Measurements from ENCODE around the gene PDXP. TPM values are rescaled to one million over a fixed set of nuclear protein-coding genes. Genes with fewer than 3 reads are reported as not detected.

Gene PDXP
- total and polyA plus RNA-seq, 2 of the 4 experiments (the other 2 are of a cell fraction) = 5.4 to 24.1 TPM

- TF ChIP-seq NFE2L2 (IDR thresholded peaks at IDR 0.05; ENCODE audit: low read depth, low read length) = no peak
These were observed 23.1 kb downstream of the PDXP start (continued) for GRCh38 chr22:37681556-37682049.

GRCh38 chr22:37684803-37685615 lies 26.5 kb downstream of the PDXP start:
- Histone ChIP-seq H3K23ac (ENCODE audit: low read depth, low read length) (no peak overlapping the region), H3K79me1 (ENCODE audit: low read depth in 1 of 2, low read length in 2 of 2) (peaks cover 20 to 39% of the 10 kb centered on the region in 2 experiments), H3K56ac (ENCODE audit: extremely low read depth, insufficient read depth, low read length) (no peak overlapping the region), H2AK5ac (ENCODE audit: low read depth, low read length) (peak overlapping the region; percentile 14; the same call in 1 of the 2 replicates), H4K91ac (ENCODE audit: insufficient read depth, low read depth, low read length) (no peak overlapping the region), H2AFZ (replicated peaks; ENCODE audit: low read length, poor library complexity) (no peak overlapping the region), H2AK9ac (replicated peaks; ENCODE audit: low read depth, low read length, poor library complexity) (peak overlapping the region; percentile 66), H2BK5ac (ENCODE audit: low read depth, low read length, poor library complexity, severe bottlenecking) (no peak overlapping the region), H3K27me3 (ENCODE audit: control insufficient read depth, insufficient read depth, low read length) (no peaks in the 10 kb centered on the region), H4K20me1 (ENCODE audit: insufficient read depth, low read length) (peaks cover 18% of the 10 kb centered on the region), H4K8ac (ENCODE audit: low read depth in 2 of 2, low read length in 2 of 2) (peak overlapping the region in 1 of 2 experiments; percentile 97; a peak in 2 of 4 replicates), H3K9ac (ENCODE audit: low read depth, low read length) (no peak overlapping the region), H4K5ac (ENCODE audit: low read depth, low read length) (no peak overlapping the region), H3K4me3 (ENCODE audit: insufficient read depth, low read depth, low read length) (no peak overlapping the region), H3K9me3 (ENCODE audit: control insufficient read depth, insufficient read depth, low read length) (no peaks in the 10 kb centered on the region), H3K4ac (ENCODE audit: low read depth, low read length) (no peak overlapping the region), H3K4me2 (ENCODE audit: low read depth, low read length) (no peak overlapping the region), H3K36me3 (ENCODE audit: control insufficient read depth, insufficient read depth, low read length) (peaks cover 13% of the 10 kb centered on the region), H3K9me1 (ENCODE audit: insufficient read depth, low read length) (0 out of 2 replicates have a peak, but pooled peaks cover 3% of the 10 kb centered on the region), H2BK120ac (ENCODE audit: low read depth, low read length) (no peak overlapping the region), H3K4me1 (ENCODE audit: control insufficient read depth, insufficient read depth, low read length) (peaks cover 8% of the 10 kb centered on the region), H3K27ac (ENCODE audit: insufficient read depth, low read length) (no peak overlapping the region), H2BK20ac (ENCODE audit: low read depth, low read length) (no peak overlapping the region), H3K18ac (ENCODE audit: low read depth, low read length) (no peak overlapping the region), H2BK15ac (ENCODE audit: low read depth, low read length) (no peak overlapping the region), H3K14ac (replicated peaks; ENCODE audit: low read depth, low read length) (no peak overlapping the region)
- intact Hi-C loops (cut with micrococcal nuclease) = loop anchor here (5.0 kb wide), 1 partner anchor 107 kb away; no protein-coding TSS in a partner anchor
- TF ChIP-seq BHLHE40 (IDR thresholded peaks at IDR 0.05; ENCODE audit: low read depth, low read length) = no peak
- no peak for TF ChIP-seq CHD1 (IDR thresholded peaks at IDR 0.05; ENCODE audit: low read depth, low read length)
- TF ChIP-seq, protein P1, sequence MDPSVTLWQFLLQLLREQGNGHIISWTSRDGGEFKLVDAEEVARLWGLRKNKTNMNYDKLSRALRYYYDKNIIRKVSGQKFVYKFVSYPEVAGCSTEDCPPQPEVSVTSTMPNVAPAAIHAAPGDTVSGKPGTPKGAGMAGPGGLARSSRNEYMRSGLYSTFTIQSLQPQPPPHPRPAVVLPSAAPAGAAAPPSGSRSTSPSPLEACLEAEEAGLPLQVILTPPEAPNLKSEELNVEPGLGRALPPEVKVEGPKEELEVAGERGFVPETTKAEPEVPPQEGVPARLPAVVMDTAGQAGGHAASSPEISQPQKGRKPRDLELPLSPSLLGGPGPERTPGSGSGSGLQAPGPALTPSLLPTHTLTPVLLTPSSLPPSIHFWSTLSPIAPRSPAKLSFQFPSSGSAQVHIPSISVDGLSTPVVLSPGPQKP (IDR thresholded peaks at IDR 0.05; ENCODE audit: borderline replicate concordance, low read depth, low read length) = no peak
- no peak for TF ChIP-seq RCOR1 (IDR thresholded peaks at IDR 0.05; ENCODE audit: insufficient replicate concordance, low read length)
- TF ChIP-seq SMC3 (IDR thresholded peaks at IDR 0.05; ENCODE audit: low read depth, low read length) = no peak
- no peak for TF ChIP-seq RAD21 (IDR thresholded peaks at IDR 0.05; ENCODE audit: low read length)
- TF ChIP-seq, protein P2, sequence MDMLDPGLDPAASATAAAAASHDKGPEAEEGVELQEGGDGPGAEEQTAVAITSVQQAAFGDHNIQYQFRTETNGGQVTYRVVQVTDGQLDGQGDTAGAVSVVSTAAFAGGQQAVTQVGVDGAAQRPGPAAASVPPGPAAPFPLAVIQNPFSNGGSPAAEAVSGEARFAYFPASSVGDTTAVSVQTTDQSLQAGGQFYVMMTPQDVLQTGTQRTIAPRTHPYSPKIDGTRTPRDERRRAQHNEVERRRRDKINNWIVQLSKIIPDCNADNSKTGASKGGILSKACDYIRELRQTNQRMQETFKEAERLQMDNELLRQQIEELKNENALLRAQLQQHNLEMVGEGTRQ (IDR thresholded peaks at IDR 0.05; ENCODE audit: low read depth, low read length) = no peak
- TF ChIP-seq CEBPB (IDR thresholded peaks at IDR 0.05; ENCODE audit: low read depth, low read length) = no peak
- no peak for TF ChIP-seq FOS (IDR thresholded peaks at IDR 0.05; ENCODE audit: low read depth, low read length)
- BruUV-seq (replicated peaks) = no TSS peak
- POLR2A ChIA-PET (ENCODE audit: unreplicated experiment) = interaction anchor here (0.7 kb wide), 1 partner anchor 10 kb away, joined by 3 read pairs; no protein-coding TSS in a partner anchor
- CTCF ChIA-PET = interaction anchor here (1.3 to 1.5 kb wide), 2 partner anchors 42 to 48 kb away, joined by 4 to 5 read pairs; no protein-coding TSS in a partner anchor
- no peak for ATAC-seq (ENCODE audit: low read depth)
- no peak for DNase-seq
- in situ Hi-C loops (cut with MboI; ENCODE audit: low sequenced_read_pairs) = loop anchor here (5.0 kb wide), 1 partner anchor 38 kb away; no protein-coding TSS in a partner anchor
- 70% methylated on average over 5 of the region's 16 CpGs; no CpG with 5 or more reads in 1 of the 2 experiments for WGBS, 2 experiments (ENCODE audit: extremely low coverage in 2 of 2, insufficient read length in 1 of 2)
- dilution Hi-C loops (cut with HindIII; ENCODE audit: low sequenced_read_pairs, unreplicated experiment) = no loop called here
